DND-41 (cell line): ENCODE data around the gene TMED6.

ENCODE experiments used
- ATAC-seq: fragments of 200-7000 bp; cut with Tn5 transposase; 3 replicates; pipeline ENCODE4 v1.9.1; 2021; ENCODE audit warnings: low read depth; ENCODE audit not compliant: insufficient read depth
- DNase-seq: peaks from one replicate; pipeline ENCODE4 v3.0.0-alpha.2; 2020
- H2AFZ ChIP-seq: 2 replicates; pipeline ENCODE4 v1.6.0; 2012; ENCODE audit warnings: low read depth, low read length
- H3K27ac ChIP-seq: 2 replicates; pipeline ENCODE4 v1.5.1; 2012; ENCODE audit warnings: low read length, inconsistent platforms
- H3K27me3 ChIP-seq: fragments of 200-600 bp; sonication (generic); 2 replicates; pipeline ENCODE4 v1.6.0; 2012; ENCODE audit warnings: low read length, mild to moderate bottlenecking, inconsistent platforms; ENCODE audit not compliant: insufficient read depth, poor library complexity
- H3K36me3 ChIP-seq: 2 replicates; pipeline ENCODE4 v1.5.1; 2012; ENCODE audit warnings: low read length, inconsistent platforms; ENCODE audit not compliant: insufficient read depth
- H3K4me1 ChIP-seq: 2 replicates; pipeline ENCODE4 v1.5.1; 2012; ENCODE audit warnings: mild to moderate bottlenecking, low read length; ENCODE audit not compliant: insufficient read depth
- H3K4me2 ChIP-seq: 2 replicates; pipeline ENCODE4 v1.6.0; 2012; ENCODE audit warnings: mild to moderate bottlenecking, moderate library complexity, low read length, inconsistent platforms; ENCODE audit not compliant: insufficient read depth
- H3K4me3 ChIP-seq, 2 experiments: fragments of 200-600 bp in 1 of 2; shearing (Covaris generic) in 1 of 2; 2 replicates each; pipeline ENCODE4 v1.5.1; 2012 to 2016; ENCODE audit warnings: inconsistent platforms in 2 of 2, low read length in 2 of 2, mild to moderate bottlenecking in 2 of 2, low read depth in 1 of 2, moderate library complexity in 1 of 2
- H3K79me2 ChIP-seq: 2 replicates; pipeline ENCODE4 v1.6.0; 2012; ENCODE audit warnings: low read length, inconsistent platforms; ENCODE audit not compliant: insufficient read depth
- H3K9ac ChIP-seq: 2 replicates; pipeline ENCODE4 v1.6.0; 2012; ENCODE audit warnings: low read depth, mild to moderate bottlenecking, inconsistent platforms, low read length, moderate library complexity
- H3K9me3 ChIP-seq: 2 replicates; pipeline ENCODE4 v1.5.1; 2012; ENCODE audit warnings: low read length, moderate library complexity, mild to moderate bottlenecking, inconsistent platforms; ENCODE audit not compliant: insufficient read depth, severe bottlenecking
- H4K20me1 ChIP-seq: 2 replicates; pipeline ENCODE4 v1.6.0; 2012; ENCODE audit warnings: low read length; ENCODE audit not compliant: insufficient read depth
- CTCF ChIP-seq: IDR thresholded peaks from 2 replicates; pipeline ENCODE4 v1.5.1; 2012; ENCODE audit warnings: borderline replicate concordance, low read length, moderate library complexity, mild to moderate bottlenecking; ENCODE audit not compliant: poor library complexity, severe bottlenecking; ENCODE audit errors: extremely low read depth
- EZH2 ChIP-seq: IDR thresholded peaks from 3 replicates; pipeline ENCODE4 v1.6.1; 2012; ENCODE audit warnings: borderline replicate concordance, low read depth, mild to moderate bottlenecking, moderate library complexity, low read length, inconsistent platforms; ENCODE audit not compliant: severe bottlenecking

Gene TMED6

GRCh38 chr16:69396187-69397061 is 44.8 kb upstream of the TMED6 start:
- peak; percentile 77 for TF ChIP-seq CTCF
- no peak for TF ChIP-seq EZH2
- ATAC-seq (peak; percentile 90), DNase-seq (peak; percentile 79)
- peak overlapping the region; percentile 85 for H2AFZ ChIP-seq
- H3K4me1 ChIP-seq = peaks cover 10% of the 10 kb centered on the region
- peak overlapping the region; percentile 62 for H3K27ac ChIP-seq
- H3K9me3 ChIP-seq = no peaks in the 10 kb centered on the region
- no peaks in the 10 kb centered on the region for H3K36me3 ChIP-seq
- no peaks in the 10 kb centered on the region for H3K27me3 ChIP-seq
- no peaks in the 10 kb centered on the region for H4K20me1 ChIP-seq
- no peak overlapping the region for H3K4me3 ChIP-seq
- H3K79me2 ChIP-seq = no peaks in the 10 kb centered on the region
- peak overlapping the region; percentile 46; the same call in 1 of the 2 replicates for H3K4me2 ChIP-seq
- peak overlapping the region; percentile 29 for H3K9ac ChIP-seq

GRCh38 chr16:69395859-69396186 is 44.2 kb upstream of the TMED6 start:
- H3K4me2 ChIP-seq = no peak overlapping the region
- DNase-seq = no peak
- no peaks in the 10 kb centered on the region for H3K27me3 ChIP-seq
- H3K4me3 ChIP-seq = no peak overlapping the region
- peak overlapping the region; percentile 46; the same call in 1 of the 2 replicates for H2AFZ ChIP-seq
- no peak overlapping the region for H3K27ac ChIP-seq
- H3K4me1 ChIP-seq = peaks cover 10% of the 10 kb centered on the region
- H3K36me3 ChIP-seq = no peaks in the 10 kb centered on the region
- H4K20me1 ChIP-seq = no peaks in the 10 kb centered on the region
- no peaks in the 10 kb centered on the region for H3K9me3 ChIP-seq
- ATAC-seq = peak; percentile 18; the same call in 1 of the 3 replicates
- no peak overlapping the region for H3K9ac ChIP-seq
- no peaks in the 10 kb centered on the region for H3K79me2 ChIP-seq
- TF ChIP-seq EZH2 (no peak), CTCF (no peak)

- Histone ChIP-seq H3K4me2 (no peak overlapping the region), H3K4me1 (peaks cover 10% of the 10 kb centered on the region)
- TF ChIP-seq CTCF (no peak), EZH2 (no peak)
Measured at GRCh38 chr16:69393898-69394849, 42.6 kb upstream of the TMED6 start.

More at GRCh38 chr16:69393898-69394849, 42.6 kb upstream of the TMED6 start:
- no peak overlapping the region for H2AFZ ChIP-seq
- H3K27me3 ChIP-seq = no peaks in the 10 kb centered on the region
- no peak overlapping the region for H3K27ac ChIP-seq
- no peaks in the 10 kb centered on the region for H3K9me3 ChIP-seq
- H3K36me3 ChIP-seq = no peaks in the 10 kb centered on the region
- H3K79me2 ChIP-seq = no peaks in the 10 kb centered on the region
- H3K9ac ChIP-seq = no peak overlapping the region
- no peaks in the 10 kb centered on the region for H4K20me1 ChIP-seq
- no peak overlapping the region for H3K4me3 ChIP-seq
- no peak for ATAC-seq
- DNase-seq = no peak
